ENCODE data around the gene SELPLG.
A peak's percentile ranks its signal among the peaks of the same experiment; 100 is the strongest.

The SELPLG gene

GRCh38 chr12:108630481-108631207 lies 3.0 kb downstream of the SELPLG start:
- peak overlapping the region; percentile 7 to 18 for H3K9ac ChIP-seq (ENCODE audit: low read depth in 1 of 2, low read length in 2 of 2)
- peak overlapping the region in 1 of 2 donors; percentile 6 for H3K4me3 ChIP-seq (ENCODE audit: low read depth in 1 of 2, low read length in 2 of 2)

GRCh38 chr12:108629824-108630476 lies 3.7 kb downstream of the SELPLG start:
- Histone ChIP-seq H3K9ac (ENCODE audit: low read depth in 1 of 2, low read length in 2 of 2) (peak overlapping the region; percentile 7 to 18), H3K4me1 (ENCODE audit: control insufficient read depth in 1 of 2, insufficient read depth in 2 of 2, low read length in 2 of 2) (peaks cover 19 to 35% of the 10 kb centered on the region in 2 donors), H3K4me3 (ENCODE audit: low read depth in 1 of 2, low read length in 2 of 2) (peak overlapping the region in 1 of 2 donors; percentile 6), H3K36me3 (ENCODE audit: control insufficient read depth in 1 of 2, insufficient read depth in 2 of 2, low read length in 2 of 2) (no peaks in the 10 kb centered on the region), H3K9me3 (ENCODE audit: control insufficient read depth in 1 of 2, low read length in 2 of 2) (no peaks in the 10 kb centered on the region), H3K27ac (ENCODE audit: low read depth, low read length) (no peak overlapping the region), H3K27me3 (ENCODE audit: control insufficient read depth in 1 of 2, insufficient read depth in 2 of 2, low read length in 2 of 2) (no peaks in the 10 kb centered on the region)

More at GRCh38 chr12:108630481-108631207, 3.0 kb downstream of the SELPLG start:
- Histone ChIP-seq H3K27me3 (ENCODE audit: control insufficient read depth in 1 of 2, insufficient read depth in 2 of 2, low read length in 2 of 2) (no peaks in the 10 kb centered on the region), H3K27ac (ENCODE audit: low read depth, low read length) (no peak overlapping the region), H3K36me3 (ENCODE audit: control insufficient read depth in 1 of 2, insufficient read depth in 2 of 2, low read length in 2 of 2) (no peaks in the 10 kb centered on the region), H3K4me1 (ENCODE audit: control insufficient read depth in 1 of 2, insufficient read depth in 2 of 2, low read length in 2 of 2) (peaks cover 19 to 41% of the 10 kb centered on the region in 2 donors), H3K9me3 (ENCODE audit: control insufficient read depth in 1 of 2, low read length in 2 of 2) (no peaks in the 10 kb centered on the region)

GRCh38 chr12:108629151-108629550 lies 4.5 kb downstream of the SELPLG start:
- peaks cover 14 to 29% of the 10 kb centered on the region in 2 donors for H3K4me1 ChIP-seq (ENCODE audit: control insufficient read depth in 1 of 2, insufficient read depth in 2 of 2, low read length in 2 of 2)
- H3K27me3 ChIP-seq (ENCODE audit: control insufficient read depth in 1 of 2, insufficient read depth in 2 of 2, low read length in 2 of 2), result no peaks in the 10 kb centered on the region
- peak overlapping the region in 1 of 2 donors; percentile 57 for H3K4me3 ChIP-seq (ENCODE audit: low read depth in 1 of 2, low read length in 2 of 2)
- no peaks in the 10 kb centered on the region for H3K9me3 ChIP-seq (ENCODE audit: control insufficient read depth in 1 of 2, low read length in 2 of 2)
- peak overlapping the region; percentile 13 for H3K27ac ChIP-seq (ENCODE audit: low read depth, low read length)
- peak overlapping the region in 1 of 2 donors; percentile 37 for H3K9ac ChIP-seq (ENCODE audit: low read depth in 1 of 2, low read length in 2 of 2)
- H3K36me3 ChIP-seq (ENCODE audit: control insufficient read depth in 1 of 2, insufficient read depth in 2 of 2, low read length in 2 of 2), result no peaks in the 10 kb centered on the region

- peaks cover 11 to 20% of the 10 kb centered on the region in 2 donors for H3K4me1 ChIP-seq (ENCODE audit: control insufficient read depth in 1 of 2, insufficient read depth in 2 of 2, low read length in 2 of 2)
- H3K9ac ChIP-seq (ENCODE audit: low read depth in 1 of 2, low read length in 2 of 2), result no peak overlapping the region
- no peak overlapping the region for H3K4me3 ChIP-seq (ENCODE audit: low read depth in 1 of 2, low read length in 2 of 2)
- no peaks in the 10 kb centered on the region for H3K27me3 ChIP-seq (ENCODE audit: control insufficient read depth in 1 of 2, insufficient read depth in 2 of 2, low read length in 2 of 2)
- no peaks in the 10 kb centered on the region for H3K9me3 ChIP-seq (ENCODE audit: control insufficient read depth in 1 of 2, low read length in 2 of 2)
- no peak overlapping the region for H3K27ac ChIP-seq (ENCODE audit: low read depth, low read length)
- H3K36me3 ChIP-seq (ENCODE audit: control insufficient read depth in 1 of 2, insufficient read depth in 2 of 2, low read length in 2 of 2), result peaks cover 0 to 8% of the 10 kb centered on the region in 2 donors
Observed at GRCh38 chr12:108627134-108627920, 6.4 kb downstream of the SELPLG start.

GRCh38 chr12:108625228-108625627 lies 8.5 kb downstream of the SELPLG start:
- H3K4me3 ChIP-seq (ENCODE audit: low read depth in 1 of 2, low read length in 2 of 2), result no peak overlapping the region
- no peaks in the 10 kb centered on the region for H3K9me3 ChIP-seq (ENCODE audit: control insufficient read depth in 1 of 2, low read length in 2 of 2)
- H3K27ac ChIP-seq (ENCODE audit: low read depth, low read length), result no peak overlapping the region
- H3K27me3 ChIP-seq (ENCODE audit: control insufficient read depth in 1 of 2, insufficient read depth in 2 of 2, low read length in 2 of 2), result no peaks in the 10 kb centered on the region
- peaks cover 11 to 16% of the 10 kb centered on the region in 2 donors for H3K4me1 ChIP-seq (ENCODE audit: control insufficient read depth in 1 of 2, insufficient read depth in 2 of 2, low read length in 2 of 2)
- peaks cover 0 to 8% of the 10 kb centered on the region in 2 donors for H3K36me3 ChIP-seq (ENCODE audit: control insufficient read depth in 1 of 2, insufficient read depth in 2 of 2, low read length in 2 of 2)
- no peak overlapping the region for H3K9ac ChIP-seq (ENCODE audit: low read depth in 1 of 2, low read length in 2 of 2)

GRCh38 chr12:108623577-108623976 lies 10.1 kb downstream of the SELPLG start:
- Histone ChIP-seq H3K9me3 (ENCODE audit: control insufficient read depth in 1 of 2, low read length in 2 of 2) (no peaks in the 10 kb centered on the region), H3K27ac (ENCODE audit: low read depth, low read length) (no peak overlapping the region), H3K27me3 (ENCODE audit: control insufficient read depth in 1 of 2, insufficient read depth in 2 of 2, low read length in 2 of 2) (no peaks in the 10 kb centered on the region), H3K36me3 (ENCODE audit: control insufficient read depth in 1 of 2, insufficient read depth in 2 of 2, low read length in 2 of 2) (peaks cover 0 to 8% of the 10 kb centered on the region in 2 donors), H3K4me3 (ENCODE audit: low read depth in 1 of 2, low read length in 2 of 2) (no peak overlapping the region), H3K9ac (ENCODE audit: low read depth in 1 of 2, low read length in 2 of 2) (no peak overlapping the region), H3K4me1 (ENCODE audit: control insufficient read depth in 1 of 2, insufficient read depth in 2 of 2, low read length in 2 of 2) (peaks cover 4 to 13% of the 10 kb centered on the region in 2 donors)

- Histone ChIP-seq H3K36me3 (ENCODE audit: control insufficient read depth in 1 of 2, insufficient read depth in 2 of 2, low read length in 2 of 2) (peaks cover 0 to 8% of the 10 kb centered on the region in 2 donors), H3K9me3 (ENCODE audit: control insufficient read depth in 1 of 2, low read length in 2 of 2) (no peaks in the 10 kb centered on the region), H3K4me3 (ENCODE audit: low read depth in 1 of 2, low read length in 2 of 2) (no peak overlapping the region), H3K9ac (ENCODE audit: low read depth in 1 of 2, low read length in 2 of 2) (no peak overlapping the region), H3K4me1 (ENCODE audit: control insufficient read depth in 1 of 2, insufficient read depth in 2 of 2, low read length in 2 of 2) (peaks cover under 1 to 11% of the 10 kb centered on the region in 2 donors), H3K27me3 (ENCODE audit: control insufficient read depth in 1 of 2, insufficient read depth in 2 of 2, low read length in 2 of 2) (no peaks in the 10 kb centered on the region), H3K27ac (ENCODE audit: low read depth, low read length) (no peak overlapping the region)
Observed at GRCh38 chr12:108622921-108623514, 10.7 kb downstream of the SELPLG start.

GRCh38 chr12:108622421-108622820 lies 11.3 kb downstream of the SELPLG start:
- Histone ChIP-seq H3K27me3 (ENCODE audit: control insufficient read depth in 1 of 2, insufficient read depth in 2 of 2, low read length in 2 of 2) (no peaks in the 10 kb centered on the region), H3K36me3 (ENCODE audit: control insufficient read depth in 1 of 2, insufficient read depth in 2 of 2, low read length in 2 of 2) (peaks cover 0 to 8% of the 10 kb centered on the region in 2 donors), H3K9ac (ENCODE audit: low read depth in 1 of 2, low read length in 2 of 2) (no peak overlapping the region), H3K4me3 (ENCODE audit: low read depth in 1 of 2, low read length in 2 of 2) (no peak overlapping the region), H3K9me3 (ENCODE audit: control insufficient read depth in 1 of 2, low read length in 2 of 2) (no peaks in the 10 kb centered on the region), H3K27ac (ENCODE audit: low read depth, low read length) (no peak overlapping the region), H3K4me1 (ENCODE audit: control insufficient read depth in 1 of 2, insufficient read depth in 2 of 2, low read length in 2 of 2) (peaks cover 5 to 11% of the 10 kb centered on the region in 2 donors)

- H3K9ac ChIP-seq (ENCODE audit: low read depth in 1 of 2, low read length in 2 of 2), result no peak overlapping the region
- no peak overlapping the region for H3K27ac ChIP-seq (ENCODE audit: low read depth, low read length)
- H3K36me3 ChIP-seq (ENCODE audit: control insufficient read depth in 1 of 2, insufficient read depth in 2 of 2, low read length in 2 of 2), result peaks cover 0 to 8% of the 10 kb centered on the region in 2 donors
- no peaks in the 10 kb centered on the region for H3K9me3 ChIP-seq (ENCODE audit: control insufficient read depth in 1 of 2, low read length in 2 of 2)
- H3K4me3 ChIP-seq (ENCODE audit: low read depth in 1 of 2, low read length in 2 of 2), result no peak overlapping the region
- no peaks in the 10 kb centered on the region for H3K27me3 ChIP-seq (ENCODE audit: control insufficient read depth in 1 of 2, insufficient read depth in 2 of 2, low read length in 2 of 2)
- peaks cover 12 to 14% of the 10 kb centered on the region in 2 donors for H3K4me1 ChIP-seq (ENCODE audit: control insufficient read depth in 1 of 2, insufficient read depth in 2 of 2, low read length in 2 of 2)
Observed at GRCh38 chr12:108621161-108621560, 12.5 kb downstream of the SELPLG start.

All from duodenal mucosa (tissue), 2 donors.